Measurements from ENCODE around the gene OR1F1.

- TF ChIP-seq CTCF (IDR thresholded peaks at IDR 0.05; ENCODE audit: insufficient read depth, low read depth, low read length) = no peak
- TF ChIP-seq EZH2 (IDR thresholded peaks at IDR 0.05; ENCODE audit: insufficient read depth, low read length) = no peak
Observed at GRCh38 chr16:3242709-3243108, 54.7 kb downstream of the OR1F1 start.

Data from astrocyte (in vitro differentiated cells and primary cell).